Activated T-cell treated with anti-CD3 and anti-CD28 coated beads, Interleukin-2, amount 50 U/mL, for 1 hour (primary cell): Measurements from ENCODE around the gene FRMD4B.

Source experiments
- DNase-seq: peaks from one replicate; pipeline ENCODE4 v3.0.0-alpha.2; 2020

The FRMD4B gene

DNA sequence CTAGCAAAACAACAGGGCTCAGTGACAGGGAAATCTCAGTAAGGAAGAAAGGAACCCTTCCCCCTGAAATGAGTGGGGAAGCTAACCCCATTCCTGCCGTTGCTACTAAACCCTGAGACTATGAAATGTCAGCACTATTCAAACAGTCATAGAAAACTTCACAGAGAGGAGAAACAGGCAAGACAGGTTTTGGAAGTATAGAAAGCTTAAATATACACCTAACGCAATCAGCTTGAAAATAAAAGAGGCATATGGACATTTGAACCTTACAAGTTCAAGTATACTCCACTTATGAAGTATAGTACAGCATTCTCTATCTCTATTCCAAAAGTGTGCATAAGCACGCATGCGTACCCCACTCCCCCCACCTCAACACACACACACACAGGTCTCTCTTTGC lies 17.6 kb upstream of the FRMD4B start:
- no peak for DNase-seq

DNA sequence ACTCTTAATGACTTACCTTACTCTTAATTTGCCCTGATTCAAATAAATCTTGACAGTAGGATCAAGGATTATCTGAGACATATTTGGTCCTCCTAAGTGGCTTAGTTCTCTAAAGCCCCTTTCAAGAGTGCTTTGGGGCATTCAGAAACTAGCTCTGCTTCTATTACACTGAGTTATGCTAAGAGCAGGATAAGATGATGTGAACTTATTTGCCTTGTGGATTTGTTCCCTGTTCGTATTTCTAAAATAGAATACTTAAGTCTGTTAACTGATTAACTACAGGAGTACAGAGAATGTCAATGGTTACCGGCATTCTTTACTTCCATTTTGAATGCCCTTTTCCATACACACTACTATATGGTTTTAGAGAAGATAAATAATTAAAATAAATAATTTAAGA lies 14.8 kb upstream of the FRMD4B start:
- DNase-seq = no peak

DNA sequence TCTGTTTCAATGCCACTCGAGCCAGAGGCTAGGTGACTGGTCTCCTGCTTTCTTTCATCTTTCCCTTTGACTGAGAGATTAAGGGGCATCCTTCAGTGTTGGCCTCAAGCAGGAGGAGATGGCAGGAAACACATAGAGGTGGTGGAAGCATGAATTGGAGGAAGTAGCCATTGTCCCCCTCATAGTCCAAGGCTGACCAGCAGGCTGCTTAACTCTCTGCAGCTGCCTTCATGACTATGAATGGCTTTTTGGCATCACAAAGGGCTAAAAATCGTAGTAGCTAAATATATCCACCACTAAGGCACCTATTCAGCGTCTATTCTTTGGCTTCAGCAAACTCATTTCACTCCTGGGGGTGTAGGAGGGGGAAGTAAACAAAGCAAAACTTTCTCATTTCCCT lies 7.0 kb upstream of the FRMD4B start:
- no peak for DNase-seq

DNA sequence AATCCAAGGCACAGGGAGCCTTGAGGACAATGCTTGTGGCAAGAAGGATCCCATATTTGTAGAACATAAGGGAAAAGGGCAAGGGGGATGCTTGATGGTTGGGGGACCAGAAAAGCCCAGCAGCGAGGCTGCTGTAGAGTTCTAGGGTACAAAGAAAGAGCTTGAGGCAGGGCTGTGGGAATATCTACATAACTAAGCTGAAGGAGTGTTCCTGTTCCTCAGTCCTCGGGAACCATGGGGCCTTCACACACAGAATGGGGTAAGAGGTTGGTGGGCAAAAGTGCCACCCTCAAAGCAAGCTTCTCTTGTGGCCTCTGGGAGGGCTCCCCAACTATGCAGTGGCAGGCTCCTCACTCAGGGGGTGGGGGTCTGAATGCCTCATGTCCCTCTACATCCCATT lies 6.5 kb upstream of the FRMD4B start:
- DNase-seq = no peak

DNA sequence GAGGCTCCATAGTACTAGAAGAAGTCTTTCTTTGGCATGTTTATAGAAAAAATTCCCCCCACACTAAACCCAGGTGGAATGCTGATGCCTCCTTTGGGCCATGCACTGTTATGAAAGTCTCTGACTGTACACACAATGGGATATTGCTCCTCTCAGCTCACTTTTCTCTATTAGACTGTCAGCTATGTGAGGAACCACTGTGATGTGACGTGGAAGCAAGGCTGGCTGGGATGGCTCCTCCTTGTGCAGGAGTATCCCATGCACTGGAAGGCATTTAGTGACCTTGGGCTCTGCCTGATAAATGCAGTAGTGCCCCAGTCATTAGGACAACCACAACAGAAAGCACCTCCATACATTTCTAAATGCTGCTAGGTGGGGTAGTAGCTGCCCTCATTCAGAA lies 5.7 kb upstream of the FRMD4B start:
- no peak for DNase-seq

DNA sequence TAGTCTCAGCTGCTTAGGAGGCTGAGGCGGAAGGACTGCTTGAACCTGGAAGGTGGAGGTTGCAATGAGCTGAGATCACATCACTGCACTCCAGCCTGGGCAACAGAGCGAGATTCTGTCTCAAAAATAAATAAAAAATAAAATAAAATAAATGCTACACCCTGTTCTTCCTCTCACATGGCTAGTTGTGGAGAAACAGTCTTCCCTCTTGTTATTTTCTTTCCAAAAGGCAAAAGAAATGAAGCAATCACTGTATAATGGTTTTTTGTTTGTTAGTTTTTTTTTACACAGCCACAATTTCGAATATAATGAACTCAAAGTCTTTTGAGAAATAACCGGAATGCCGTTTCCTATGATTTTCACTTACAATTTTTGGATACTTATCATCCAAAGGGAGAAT lies 4.9 kb upstream of the FRMD4B start:
- DNase-seq = no peak

DNA sequence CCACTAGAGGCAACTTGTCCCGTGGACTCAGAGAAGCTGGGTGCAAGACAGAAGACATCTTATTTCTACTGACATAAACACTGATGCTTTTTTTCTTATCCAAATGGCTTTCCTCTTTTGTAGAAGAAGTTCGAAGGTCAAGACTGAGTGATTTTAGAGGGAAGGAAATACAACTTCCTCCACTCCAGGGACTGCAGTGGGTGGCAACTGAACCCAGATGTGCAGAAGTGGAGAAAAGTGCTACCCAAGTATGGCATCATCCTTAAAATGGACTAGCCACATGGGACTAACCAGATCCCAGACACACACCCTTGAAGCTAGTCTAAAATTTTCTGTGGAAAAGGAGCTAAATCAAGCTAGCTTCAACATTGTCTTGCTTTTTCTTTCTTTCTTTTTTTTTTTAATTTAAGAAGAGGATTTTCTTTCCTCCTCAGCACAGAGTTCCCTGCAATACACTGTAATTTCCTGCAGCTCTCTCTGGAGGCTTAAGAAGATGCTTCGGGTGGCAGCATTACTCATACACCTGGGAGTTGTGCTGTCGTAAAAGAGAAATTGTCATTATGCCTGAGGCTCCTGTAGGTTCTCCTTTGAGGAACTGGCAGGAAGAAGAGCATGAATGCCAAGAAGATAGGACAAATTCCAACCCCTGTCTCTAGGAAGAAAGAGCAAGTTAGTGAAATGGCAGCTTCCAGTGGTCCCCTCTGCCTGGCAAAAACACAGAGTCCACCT lies 3.8 kb upstream of the FRMD4B start:
- no peak for DNase-seq

DNA sequence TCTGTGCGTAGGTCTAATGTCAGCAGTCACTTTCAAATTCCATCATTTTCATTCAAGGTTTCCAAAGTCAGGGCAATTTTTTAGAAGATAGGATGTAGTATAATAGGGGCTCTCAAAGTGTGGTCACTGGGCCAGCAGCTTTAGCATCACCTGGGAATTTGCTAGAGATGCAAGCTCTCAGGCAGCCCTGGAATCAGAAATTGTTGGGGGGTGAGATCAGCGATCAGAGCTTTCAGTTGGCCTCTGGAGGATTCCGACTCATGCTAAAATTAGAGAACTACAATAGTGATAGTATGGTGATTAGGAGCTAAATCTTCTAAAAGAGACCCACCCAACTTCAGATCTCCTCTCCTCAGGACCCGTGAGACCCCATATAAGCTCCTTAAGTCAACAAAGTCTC lies 2.4 kb upstream of the FRMD4B start:
- no peak for DNase-seq

DNA sequence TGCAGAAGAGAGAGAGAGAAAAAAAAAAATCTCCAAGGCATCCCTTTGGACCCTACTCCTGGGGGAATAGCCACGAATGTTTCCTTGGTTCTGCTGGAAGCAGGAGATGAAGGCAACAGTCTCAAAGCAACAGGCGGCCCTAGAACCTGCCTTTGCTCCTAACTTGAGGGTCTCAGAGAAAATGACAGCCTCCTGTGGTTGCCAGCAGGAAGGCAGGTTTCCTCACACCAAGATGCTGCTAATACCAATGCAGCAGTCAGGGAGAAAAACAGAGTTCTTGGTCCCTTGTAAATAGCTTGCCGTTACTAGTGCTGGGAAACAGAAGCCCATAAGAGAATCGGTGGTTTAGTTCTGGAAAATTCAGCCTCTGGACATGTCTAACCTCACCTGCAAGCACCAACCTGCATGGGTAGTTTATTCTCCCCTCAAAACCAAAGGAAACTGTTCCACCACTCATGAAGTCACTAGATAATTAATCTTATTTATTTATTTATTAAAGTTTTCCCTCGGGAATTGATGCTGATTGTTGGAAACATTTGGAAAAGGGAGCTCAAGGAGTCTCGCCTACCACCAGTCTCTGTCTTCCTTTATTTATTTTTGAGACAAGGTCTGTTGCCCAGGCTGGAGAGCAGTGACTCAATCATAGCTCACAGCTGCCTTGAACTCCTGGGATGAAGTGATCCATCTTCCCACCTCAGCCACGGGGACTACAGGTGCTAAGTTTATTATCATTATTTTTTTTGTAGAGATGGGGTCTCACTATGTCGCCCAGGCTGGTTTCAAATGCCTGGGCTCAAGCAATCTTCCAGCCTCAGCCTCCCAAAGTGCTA lies 883 bp upstream of the FRMD4B start:
- DNase-seq = no peak

DNA sequence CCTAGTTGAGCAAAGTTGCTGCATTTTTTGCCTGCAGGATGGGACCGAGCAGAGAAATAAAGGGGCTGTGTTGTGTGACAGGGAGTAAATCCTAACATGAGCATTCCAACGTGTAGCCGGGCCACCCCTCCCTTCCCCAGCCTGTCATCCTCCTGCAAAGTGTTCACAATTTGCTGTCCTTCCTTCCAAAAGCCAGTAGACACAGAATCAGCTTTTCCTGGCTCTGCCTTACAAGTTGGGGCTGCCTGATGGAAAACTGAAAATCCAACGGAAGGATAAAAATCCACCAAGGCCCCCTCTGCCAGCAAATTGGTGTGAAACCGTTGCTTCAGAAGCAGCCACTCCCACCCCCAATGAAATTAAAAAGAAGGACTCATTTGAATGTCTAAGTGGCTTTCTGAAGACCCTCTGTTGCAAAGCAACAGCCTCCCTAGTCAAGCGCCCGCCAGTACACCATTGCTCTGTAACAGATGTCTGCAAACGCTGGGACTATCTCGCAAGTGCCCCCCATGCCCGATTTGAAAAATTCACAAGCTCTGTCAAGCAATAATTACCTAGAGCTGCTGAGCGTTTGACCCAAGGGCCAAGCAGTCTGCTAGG lies 665 bp downstream of the FRMD4B start:
- DNase-seq = no peak

DNA sequence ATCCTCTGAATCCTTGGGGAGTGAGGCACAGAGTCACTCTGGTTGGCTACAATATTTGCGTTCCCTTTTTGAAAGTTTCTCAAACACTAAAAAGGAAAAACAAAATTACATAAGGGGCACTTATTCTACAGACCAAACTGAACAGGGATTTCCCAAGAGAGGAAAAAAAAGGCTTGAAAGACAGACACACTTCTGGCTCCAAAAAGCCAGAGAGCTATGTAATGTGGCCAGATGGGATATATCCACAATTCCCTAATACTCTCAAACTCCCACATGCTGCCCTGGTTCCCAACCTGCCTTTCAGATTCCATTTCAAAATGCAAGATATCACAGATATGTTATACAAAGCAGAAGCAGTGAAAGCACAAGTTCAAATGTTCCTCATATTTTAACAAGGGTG lies 1.6 kb downstream of the FRMD4B start:
- DNase-seq = no peak

DNA sequence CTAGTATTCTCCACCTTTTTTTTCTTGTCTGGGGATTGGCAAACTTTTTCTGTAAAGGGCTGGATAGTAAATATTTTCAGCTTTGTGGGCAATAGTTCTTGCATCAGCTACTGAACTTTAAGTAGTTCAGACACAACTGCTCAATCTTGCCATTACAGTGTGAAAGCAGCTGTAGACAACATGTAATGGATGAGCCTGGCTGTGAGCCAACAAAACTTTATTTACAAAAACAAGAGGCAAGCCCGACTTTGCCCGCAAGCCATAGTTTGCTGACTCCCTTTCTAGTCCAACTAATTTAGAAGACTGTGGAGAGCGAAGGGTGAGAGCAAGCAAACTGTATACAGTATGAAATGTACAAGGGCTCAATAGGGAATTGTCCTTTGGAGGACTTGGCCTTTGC lies 6.2 kb downstream of the FRMD4B start:
- no peak for DNase-seq

DNA sequence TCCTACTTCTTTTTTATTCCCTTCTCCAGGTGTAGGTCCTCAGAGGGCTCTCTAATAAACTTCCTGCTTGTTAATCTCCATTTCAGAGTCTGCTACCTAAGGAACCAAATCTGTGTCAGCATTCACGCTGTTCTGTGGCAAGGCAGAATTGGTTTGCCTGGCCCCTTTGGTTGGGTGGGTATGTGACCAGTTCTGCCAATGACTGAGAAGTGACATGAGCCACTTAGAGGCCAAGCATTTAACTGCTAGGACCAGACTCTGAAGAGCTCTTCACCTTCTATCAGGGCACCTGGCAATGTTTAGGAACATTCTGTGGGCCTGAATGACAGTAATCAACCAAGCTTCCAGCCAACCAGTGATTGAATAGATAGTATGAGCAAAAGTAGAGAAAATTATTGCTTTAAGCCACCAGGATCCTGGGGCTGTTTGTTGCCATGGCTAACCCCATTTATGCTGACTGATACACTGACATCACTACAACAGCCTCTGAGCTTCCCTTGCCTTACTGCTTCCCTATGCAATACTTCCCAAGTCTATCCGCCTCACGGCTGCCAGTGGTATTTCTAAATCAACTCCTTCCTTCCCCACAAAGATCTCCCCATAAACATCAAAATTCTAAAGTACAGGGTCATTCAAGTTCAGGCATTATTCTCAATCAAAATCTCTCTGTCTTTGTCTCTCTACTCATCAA lies 7.6 kb downstream of the FRMD4B start:
- DNase-seq = no peak

DNA sequence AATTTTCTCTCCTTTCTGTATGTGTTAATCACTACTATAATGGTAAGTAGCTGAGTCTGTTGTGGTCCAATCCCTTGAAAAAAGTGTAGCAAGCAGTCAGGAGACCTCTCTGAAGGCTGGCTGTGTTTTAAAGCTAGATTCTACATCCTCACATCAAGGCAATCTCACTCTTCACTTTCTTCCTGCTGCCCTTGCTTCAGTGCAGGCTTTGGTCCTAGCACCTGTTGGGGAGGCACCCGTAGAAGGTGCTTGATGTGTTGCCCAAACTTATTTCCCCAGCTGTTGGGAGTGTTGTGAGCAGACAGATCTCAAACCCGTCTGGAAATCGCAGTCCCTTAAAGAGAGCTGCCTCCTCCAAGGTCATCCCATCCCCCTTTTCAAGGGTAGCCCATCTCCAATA lies 8.6 kb downstream of the FRMD4B start:
- DNase-seq = no peak

DNA sequence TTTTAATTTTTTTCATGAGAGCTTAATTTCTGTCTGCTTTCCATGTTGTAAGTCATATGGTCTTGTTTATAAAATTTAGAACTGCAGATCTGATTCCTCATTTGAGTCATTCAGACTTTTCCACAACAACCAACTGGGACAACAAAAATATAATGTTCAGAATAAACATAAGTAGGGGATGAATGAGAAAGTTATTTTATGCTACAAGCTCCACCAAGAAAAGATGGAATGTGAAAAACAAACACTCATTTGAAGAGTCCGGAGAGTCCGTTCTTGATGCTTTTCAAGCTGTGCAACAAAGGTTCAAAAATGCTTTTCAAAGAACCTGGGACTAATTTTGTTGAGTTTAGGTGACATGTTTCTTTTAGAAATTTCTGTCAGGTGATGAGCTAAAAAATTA lies 9.2 kb downstream of the FRMD4B start:
- DNase-seq = no peak

DNA sequence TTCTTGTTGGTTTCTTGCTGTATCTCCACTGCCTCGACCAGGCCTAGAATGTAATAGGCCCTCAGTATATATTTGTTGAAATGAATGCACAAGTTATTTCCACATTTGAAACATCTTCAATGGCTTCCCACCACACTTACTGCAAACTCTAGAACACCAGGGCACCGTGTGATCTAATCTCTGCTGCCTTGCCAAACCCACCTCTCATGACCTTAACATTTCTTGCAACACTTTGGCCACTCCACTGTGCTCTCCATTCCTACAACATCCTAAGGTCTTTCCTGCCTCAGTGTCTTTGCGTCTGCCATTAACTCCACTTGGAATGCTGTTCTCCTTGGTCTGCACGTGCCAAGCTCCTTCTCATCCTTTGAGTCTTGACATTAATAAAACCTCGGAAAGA lies 14.1 kb downstream of the FRMD4B start:
- no peak for DNase-seq

DNA sequence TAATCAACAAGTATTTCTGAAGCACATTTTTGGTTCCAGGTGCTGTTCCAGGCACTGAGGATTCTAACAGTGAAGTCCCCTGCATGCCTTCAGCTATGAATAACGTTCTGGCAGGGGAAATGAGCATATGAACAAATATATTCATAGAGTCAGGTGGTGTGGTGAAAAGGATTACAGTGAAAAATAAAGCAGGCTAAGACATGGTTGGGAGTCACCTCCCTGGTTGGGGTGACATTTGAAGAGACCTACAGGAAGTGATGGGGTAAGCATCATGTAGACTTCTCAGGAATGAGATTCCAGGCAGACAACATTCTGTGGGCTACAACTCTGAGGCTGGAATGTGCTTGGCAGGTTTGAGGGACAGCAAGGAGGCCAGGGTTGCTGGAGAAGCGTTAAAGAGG lies 15.0 kb downstream of the FRMD4B start:
- DNase-seq = no peak

DNA sequence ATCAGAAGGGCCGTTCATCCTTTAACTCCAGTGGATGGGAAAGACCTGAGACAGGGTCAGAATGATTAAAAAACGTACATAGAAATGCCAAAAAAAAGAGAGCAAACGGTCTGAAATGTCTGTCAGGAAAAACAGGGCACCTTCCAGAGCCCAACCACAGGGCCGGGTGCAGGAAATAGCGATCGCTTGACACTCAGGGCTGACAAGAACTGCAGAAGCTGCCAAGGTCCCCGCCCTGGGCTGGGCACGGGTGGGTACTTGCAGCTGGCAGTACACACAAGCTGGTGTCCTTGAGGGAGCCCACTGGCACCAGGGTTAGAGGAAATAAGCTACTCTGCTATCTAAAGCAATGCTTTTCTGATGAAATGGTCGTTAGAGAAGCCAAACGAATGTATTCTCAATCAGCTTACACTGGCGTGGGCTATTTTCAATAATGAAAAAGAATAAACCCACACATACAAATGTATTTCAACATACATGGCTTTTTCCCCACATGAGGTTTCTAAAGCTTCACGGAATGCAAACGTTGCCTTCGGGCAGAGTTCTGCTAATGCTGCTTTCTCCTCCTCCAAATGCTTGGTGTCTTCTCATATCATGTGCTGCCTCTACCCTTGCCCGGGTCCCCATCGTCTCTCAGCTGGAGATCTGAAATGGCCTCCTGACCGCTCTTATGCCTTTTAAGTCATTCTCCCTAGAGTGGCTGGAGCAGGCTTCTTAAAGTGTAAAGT lies 15.6 kb downstream of the FRMD4B start:
- DNase-seq = no peak

DNA sequence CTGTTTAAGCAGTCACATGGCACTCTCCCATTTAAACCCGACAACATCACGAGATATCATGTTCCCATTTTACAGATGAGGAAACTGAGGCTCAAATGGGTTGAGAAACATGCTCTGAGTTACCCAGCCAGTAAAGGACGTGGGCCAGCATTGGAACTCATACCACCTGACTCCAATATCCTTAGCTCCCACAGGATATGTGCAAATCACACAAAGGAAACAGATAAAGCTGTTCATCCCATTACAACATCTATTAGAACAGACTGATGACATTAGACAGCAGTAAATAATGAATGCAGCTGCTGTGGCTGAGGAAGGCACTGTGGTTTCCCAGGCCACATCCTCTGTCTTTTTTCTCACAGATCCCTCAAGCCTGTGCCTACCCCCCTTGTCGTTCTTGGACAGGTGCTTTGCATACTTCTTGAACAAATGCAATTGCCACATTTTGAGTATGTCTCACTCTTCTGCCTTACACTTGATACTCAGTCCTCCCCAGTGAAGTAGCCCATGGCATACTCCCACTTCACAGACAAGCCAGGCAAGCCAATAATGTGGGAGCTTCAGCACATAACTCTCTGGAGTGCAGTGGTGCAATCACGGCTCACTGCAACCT lies 17.7 kb downstream of the FRMD4B start:
- no peak for DNase-seq

DNA sequence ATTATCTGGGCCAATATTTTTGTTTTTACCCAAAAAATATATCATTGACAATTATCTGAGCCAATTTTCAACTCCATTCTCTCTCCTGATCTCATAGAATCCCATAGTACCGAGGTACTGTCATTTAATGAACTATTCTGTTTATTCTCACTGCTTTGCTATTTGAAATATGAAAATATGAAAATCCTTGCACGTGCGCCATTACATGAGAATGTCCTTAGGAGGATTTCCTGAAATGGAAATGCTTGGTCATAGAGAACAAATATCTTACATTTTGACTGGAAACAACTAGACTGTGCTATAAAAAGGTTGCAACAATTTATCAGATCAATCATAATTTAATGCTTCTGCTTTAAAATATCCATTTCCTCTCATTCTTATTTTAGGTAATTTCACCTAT lies 18.3 kb downstream of the FRMD4B start:
- DNase-seq = no peak

DNA sequence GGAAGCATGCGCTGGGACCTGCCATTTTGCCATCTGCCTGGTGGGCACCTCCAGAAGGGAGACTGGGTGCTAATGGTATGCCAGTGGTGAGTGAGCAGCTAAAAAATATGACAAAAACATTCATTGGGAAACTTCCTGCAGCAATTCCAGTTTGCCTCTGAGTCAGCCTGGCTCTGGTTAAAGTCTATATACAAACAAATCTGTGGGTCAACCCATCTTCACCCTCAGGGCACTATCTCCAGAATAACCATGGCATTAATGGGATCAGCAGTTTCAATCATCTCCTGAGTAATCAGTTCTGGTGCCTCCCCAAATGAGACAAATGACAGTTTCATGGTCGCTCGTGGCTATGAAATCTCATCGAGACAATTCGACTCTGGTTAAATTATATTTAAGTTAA lies 21.5 kb downstream of the FRMD4B start:
- no peak for DNase-seq

DNA sequence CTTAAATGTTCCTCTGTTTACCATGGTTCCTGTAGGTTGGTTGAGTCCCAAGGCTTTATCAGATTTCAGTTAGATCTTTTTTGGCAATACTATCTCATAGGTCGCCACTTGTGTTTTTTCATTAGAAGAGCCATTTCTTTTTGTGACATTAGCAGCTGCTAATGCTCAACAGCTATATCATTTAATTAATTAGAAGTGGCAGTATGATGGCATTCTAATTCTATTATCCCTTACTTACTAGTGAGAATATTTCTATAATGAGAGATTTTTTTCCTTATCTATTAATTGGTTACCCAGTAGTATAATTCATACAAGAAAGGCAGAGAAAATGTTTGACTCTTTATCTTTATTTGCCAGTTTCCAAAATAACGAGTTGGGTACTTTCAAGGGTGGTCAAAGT lies 25.2 kb downstream of the FRMD4B start:
- no peak for DNase-seq

DNA sequence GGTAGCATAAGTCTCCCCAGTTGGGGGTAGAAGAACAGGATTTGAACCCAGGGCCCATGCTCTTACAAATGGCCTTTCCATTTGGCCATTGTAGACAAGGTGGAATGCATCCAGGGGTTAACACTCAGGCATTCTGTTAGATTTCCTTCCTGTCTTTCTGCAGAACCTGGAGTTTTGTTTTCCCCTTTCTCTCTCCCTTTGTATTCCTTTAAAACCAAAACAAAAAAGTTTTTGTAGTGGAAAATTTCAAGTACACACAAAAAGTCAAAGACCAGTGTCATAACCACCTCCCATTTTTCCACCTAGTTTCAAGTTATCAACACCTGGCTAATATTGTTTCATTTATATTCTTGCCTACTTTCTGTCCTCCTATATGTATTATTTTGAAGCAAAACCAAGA lies 26.0 kb downstream of the FRMD4B start:
- no peak for DNase-seq
